Cardiac muscle cell (in vitro differentiated cells and primary cell): ENCODE data around the gene PRKCZ. TPM values are rescaled to one million over a fixed set of nuclear protein-coding genes. Genes with fewer than 3 reads are reported as not detected.

Experiments used
- DNase-seq, 2 donors: peaks; one replicate each; pipeline versions ENCODE4 v3.0.0 to v3.0.0-alpha.2; 2010 to 2017; ENCODE audit warnings: low read depth in 1 of 2, low spot score in 1 of 2
- H3K27ac ChIP-seq: fragments of 200-600 bp; sonication (generic); 2 replicates; pipeline ENCODE4 v1.5.1; 2016
- H3K27me3 ChIP-seq: fragments of 200-600 bp; sonication (generic); 2 replicates; pipeline ENCODE4 v1.6.0; 2016; ENCODE audit warnings: control low read depth
- H3K36me3 ChIP-seq: fragments of 200-600 bp; sonication (generic); 2 replicates; pipeline ENCODE4 v1.5.1; 2016; ENCODE audit warnings: control low read depth
- H3K4me1 ChIP-seq: fragments of 200-600 bp; sonication (generic); 2 replicates; pipeline ENCODE4 v1.8.1; 2017; ENCODE audit warnings: low read depth, mild to moderate bottlenecking, mixed run types
- H3K4me3 ChIP-seq: fragments of 200-600 bp; sonication (generic); 2 replicates; pipeline ENCODE4 v1.5.1; 2016; ENCODE audit warnings: mild to moderate bottlenecking
- H3K9me3 ChIP-seq: fragments of 200-600 bp; sonication (generic); 2 replicates; pipeline ENCODE4 v1.5.1; 2017; ENCODE audit warnings: low read depth, mild to moderate bottlenecking, control low read depth
- polyA plus RNA-seq: library from polyadenylated mRNA; unstranded; fragments of >200 nt; fragmentation: Nextera tagmentation; extraction: Ambion mirVana; gene quantifications from 2 replicates; pipeline ENCODE4 v1.2.1, GENCODE V29; 2016
- total RNA-seq: library from RNA; depleted of rRNA; stranded (reverse); fragments of >200 nt; gene quantifications from 2 replicates; pipeline ENCODE4 v1.2.3, GENCODE V29; 2016
- TF ChIP-seq, protein P1 (sequence below): IDR thresholded peaks from 2 replicates; pipeline ENCODE4 v1.5.1; 2012; ENCODE audit warnings: low read depth, mild to moderate bottlenecking, low read length

The PRKCZ gene
- total and polyA plus RNA-seq, 2 experiments from 2014 or later: 44.6 to 50.9 TPM

DNA sequence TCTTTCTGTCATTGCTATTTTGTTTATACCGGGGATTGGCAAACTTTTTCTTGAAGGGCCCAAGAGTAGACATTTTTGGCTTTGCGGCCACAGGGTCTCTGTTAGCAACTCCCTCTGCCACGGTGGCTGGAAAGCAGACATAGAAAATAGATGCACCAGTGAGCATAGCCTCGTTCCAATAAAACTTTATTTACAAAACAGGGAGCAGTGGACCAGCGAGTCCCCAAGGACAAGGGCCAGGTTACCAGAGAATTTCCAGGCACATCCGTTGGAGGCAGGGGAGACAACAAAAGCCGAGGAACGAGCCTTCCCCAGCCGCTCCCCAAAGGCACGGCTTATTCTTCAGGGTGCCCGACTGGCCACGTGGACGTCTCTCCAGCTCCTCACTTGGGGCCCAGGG is 117.9 kb downstream of the PRKCZ start:
- TF ChIP-seq, protein P1, sequence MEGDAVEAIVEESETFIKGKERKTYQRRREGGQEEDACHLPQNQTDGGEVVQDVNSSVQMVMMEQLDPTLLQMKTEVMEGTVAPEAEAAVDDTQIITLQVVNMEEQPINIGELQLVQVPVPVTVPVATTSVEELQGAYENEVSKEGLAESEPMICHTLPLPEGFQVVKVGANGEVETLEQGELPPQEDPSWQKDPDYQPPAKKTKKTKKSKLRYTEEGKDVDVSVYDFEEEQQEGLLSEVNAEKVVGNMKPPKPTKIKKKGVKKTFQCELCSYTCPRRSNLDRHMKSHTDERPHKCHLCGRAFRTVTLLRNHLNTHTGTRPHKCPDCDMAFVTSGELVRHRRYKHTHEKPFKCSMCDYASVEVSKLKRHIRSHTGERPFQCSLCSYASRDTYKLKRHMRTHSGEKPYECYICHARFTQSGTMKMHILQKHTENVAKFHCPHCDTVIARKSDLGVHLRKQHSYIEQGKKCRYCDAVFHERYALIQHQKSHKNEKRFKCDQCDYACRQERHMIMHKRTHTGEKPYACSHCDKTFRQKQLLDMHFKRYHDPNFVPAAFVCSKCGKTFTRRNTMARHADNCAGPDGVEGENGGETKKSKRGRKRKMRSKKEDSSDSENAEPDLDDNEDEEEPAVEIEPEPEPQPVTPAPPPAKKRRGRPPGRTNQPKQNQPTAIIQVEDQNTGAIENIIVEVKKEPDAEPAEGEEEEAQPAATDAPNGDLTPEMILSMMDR: no peak
- Histone ChIP-seq H3K9me3 (no peaks in the 10 kb centered on the region), H3K27ac (no peak overlapping the region), H3K4me1 (no peaks in the 10 kb centered on the region), H3K36me3 (peaks cover 3% of the 10 kb centered on the region), H3K4me3 (no peak overlapping the region), H3K27me3 (no peaks in the 10 kb centered on the region)
- DNase-seq: no peak

GRCh38 chr1:2168535-2168934 is 118.3 kb downstream of the PRKCZ start:
- H3K36me3 ChIP-seq: peaks cover 3% of the 10 kb centered on the region
- DNase-seq: no peak
- H3K9me3 ChIP-seq: no peaks in the 10 kb centered on the region
- no peak overlapping the region for H3K4me3 ChIP-seq
- H3K4me1 ChIP-seq: no peaks in the 10 kb centered on the region
- TF ChIP-seq, protein P1: no peak
- H3K27ac ChIP-seq: no peak overlapping the region
- H3K27me3 ChIP-seq: no peaks in the 10 kb centered on the region

GRCh38 chr1:2169200-2169836 is 119.1 kb downstream of the PRKCZ start:
- Histone ChIP-seq H3K27ac (no peak overlapping the region), H3K9me3 (no peaks in the 10 kb centered on the region), H3K36me3 (peaks cover 3% of the 10 kb centered on the region), H3K4me3 (no peak overlapping the region), H3K4me1 (no peaks in the 10 kb centered on the region), H3K27me3 (no peaks in the 10 kb centered on the region)
- DNase-seq: no peak
- TF ChIP-seq, protein P1: no peak

DNA sequence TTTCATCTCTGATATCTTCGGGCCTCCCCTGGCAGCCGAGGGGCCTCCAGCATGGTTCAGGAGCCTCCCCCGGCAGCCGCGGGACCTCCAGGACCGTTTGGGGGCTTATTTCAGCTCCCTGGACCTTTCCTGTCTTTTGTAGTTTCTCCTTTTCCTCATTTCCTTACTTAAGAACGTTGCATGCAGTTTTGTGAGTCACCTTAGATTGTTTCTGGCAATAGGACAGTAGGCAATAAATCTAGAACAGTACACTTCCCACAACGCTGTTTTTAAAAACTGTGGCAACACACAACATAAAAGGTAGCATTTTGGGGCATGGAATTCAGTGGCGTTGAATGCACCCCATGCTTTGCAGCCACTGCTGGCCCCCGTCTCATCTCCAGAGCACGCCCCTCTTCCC is 120.0 kb downstream of the PRKCZ start:
- Histone ChIP-seq H3K27ac (no peak overlapping the region), H3K27me3 (no peaks in the 10 kb centered on the region), H3K9me3 (no peaks in the 10 kb centered on the region), H3K36me3 (peaks cover 3% of the 10 kb centered on the region), H3K4me3 (no peak overlapping the region), H3K4me1 (no peaks in the 10 kb centered on the region)
- no peak for DNase-seq
- TF ChIP-seq, protein P1: no peak

DNA sequence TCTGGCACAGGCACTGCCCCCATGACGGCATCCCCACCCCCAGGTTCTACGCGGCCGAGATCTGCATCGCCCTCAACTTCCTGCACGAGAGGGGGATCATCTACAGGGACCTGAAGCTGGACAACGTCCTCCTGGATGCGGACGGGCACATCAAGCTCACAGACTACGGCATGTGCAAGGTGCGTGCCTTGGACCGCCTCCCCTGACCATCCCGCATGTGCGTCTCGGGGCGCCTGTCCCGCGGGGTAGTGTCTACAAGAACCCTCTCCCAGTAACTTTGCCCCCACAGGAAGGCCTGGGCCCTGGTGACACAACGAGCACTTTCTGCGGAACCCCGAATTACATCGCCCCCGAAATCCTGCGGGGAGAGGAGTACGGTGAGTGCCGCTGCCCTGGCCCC is 121.8 kb downstream of the PRKCZ start:
- H3K27me3 ChIP-seq: no peaks in the 10 kb centered on the region
- peaks cover 3% of the 10 kb centered on the region for H3K36me3 ChIP-seq
- H3K4me1 ChIP-seq: no peaks in the 10 kb centered on the region
- DNase-seq: no peak
- no peaks in the 10 kb centered on the region for H3K9me3 ChIP-seq
- TF ChIP-seq, protein P1: no peak
- no peak overlapping the region for H3K4me3 ChIP-seq
- H3K27ac ChIP-seq: no peak overlapping the region
